ENCODE results near the gene NAPEPLD.
A peak's percentile ranks its signal among the peaks of the same experiment; 100 is the strongest.
"Not testable (repeated sequence)": the region's sequence is repeated elsewhere in the genome, so short reads cannot be mapped to it uniquely, and the experiment has no call there.

NAPEPLD gene

GRCh38 chr7:103100348-103100747, 48.6 kb downstream of the NAPEPLD start:
- DNase-seq (no peak), ATAC-seq (no peak)
- no peak overlapping the region for H3K4me3 Mint-ChIP-seq
- H3K27ac Mint-ChIP-seq: no peak overlapping the region
- no peaks in the 10 kb centered on the region for H3K9me3 Mint-ChIP-seq
- no peaks in the 10 kb centered on the region for H3K4me1 Mint-ChIP-seq
- no peaks in the 10 kb centered on the region for H3K27me3 Mint-ChIP-seq

- no peak overlapping the region for H3K4me3 Mint-ChIP-seq
- H3K27ac Mint-ChIP-seq: no peak overlapping the region
- no peaks in the 10 kb centered on the region for H3K9me3 Mint-ChIP-seq
- no peak for DNase-seq
- no peaks in the 10 kb centered on the region for H3K27me3 Mint-ChIP-seq
- H3K4me1 Mint-ChIP-seq: no peaks in the 10 kb centered on the region
- no peak for ATAC-seq
Measured at GRCh38 chr7:103097041-103097440, 51.9 kb downstream of the NAPEPLD start.

- H3K4me1 Mint-ChIP-seq, H3K27ac Mint-ChIP-seq, ATAC-seq, DNase-seq, H3K27me3 Mint-ChIP-seq, H3K4me3 Mint-ChIP-seq, H3K9me3 Mint-ChIP-seq: not testable (repeated sequence)
Measured at GRCh38 chr7:103095558-103095957, 53.3 kb downstream of the NAPEPLD start.

- no peak overlapping the region for H3K27ac Mint-ChIP-seq
- no peaks in the 10 kb centered on the region for H3K27me3 Mint-ChIP-seq
- H3K9me3 Mint-ChIP-seq: no peaks in the 10 kb centered on the region
- DNase-seq: no peak
- H3K4me1 Mint-ChIP-seq: no peaks in the 10 kb centered on the region
- no peak for ATAC-seq
- H3K4me3 Mint-ChIP-seq: no peak overlapping the region
Measured at GRCh38 chr7:103094102-103094501, 54.8 kb downstream of the NAPEPLD start.

- Mint-ChIP-seq H3K27ac (no peak overlapping the region), H3K27me3 (no peaks in the 10 kb centered on the region), H3K4me3 (no peak overlapping the region), H3K4me1 (no peaks in the 10 kb centered on the region), H3K9me3 (no peaks in the 10 kb centered on the region)
- no peak for ATAC-seq
- DNase-seq: no peak
Measured at GRCh38 chr7:103093429-103093828, 55.5 kb downstream of the NAPEPLD start.

- H3K9me3 Mint-ChIP-seq, ATAC-seq, H3K27me3 Mint-ChIP-seq, DNase-seq, H3K4me3 Mint-ChIP-seq, H3K4me1 Mint-ChIP-seq: not testable (repeated sequence)
- peak overlapping the region in 1 of 2 donors; percentile 48 for H3K27ac Mint-ChIP-seq
Measured at GRCh38 chr7:103092321-103092720, 56.6 kb downstream of the NAPEPLD start.

- no peak overlapping the region for H3K27ac Mint-ChIP-seq
- ATAC-seq: no peak
- DNase-seq: no peak
- H3K9me3 Mint-ChIP-seq: no peaks in the 10 kb centered on the region
- no peaks in the 10 kb centered on the region for H3K27me3 Mint-ChIP-seq
- peaks cover 6% of the 10 kb centered on the region for H3K4me1 Mint-ChIP-seq
- no peak overlapping the region for H3K4me3 Mint-ChIP-seq
Measured at GRCh38 chr7:103083210-103083609, 65.7 kb downstream of the NAPEPLD start.

GRCh38 chr7:103082497-103082896, 66.4 kb downstream of the NAPEPLD start:
- Mint-ChIP-seq H3K4me3 (no peak overlapping the region), H3K9me3 (no peaks in the 10 kb centered on the region), H3K4me1 (peaks cover 12% of the 10 kb centered on the region), H3K27me3 (no peaks in the 10 kb centered on the region), H3K27ac (no peak overlapping the region)
- ATAC-seq (no peak), DNase-seq (no peak)

- Mint-ChIP-seq H3K4me1 (peaks cover 12% of the 10 kb centered on the region), H3K27ac (no peak overlapping the region), H3K9me3 (no peaks in the 10 kb centered on the region), H3K27me3 (no peaks in the 10 kb centered on the region), H3K4me3 (no peak overlapping the region)
- DNase-seq: no peak
- no peak for ATAC-seq
Measured at GRCh38 chr7:103080923-103081322, 68.0 kb downstream of the NAPEPLD start.

GRCh38 chr7:103079836-103080235, 69.1 kb downstream of the NAPEPLD start:
- Mint-ChIP-seq H3K4me1 (peaks cover 12% of the 10 kb centered on the region), H3K27me3 (no peaks in the 10 kb centered on the region), H3K4me3 (no peak overlapping the region), H3K27ac (peak overlapping the region in 1 of 2 donors; percentile 89), H3K9me3 (no peaks in the 10 kb centered on the region)
- ATAC-seq (no peak), DNase-seq (no peak)

- not testable (repeated sequence) for H3K27ac Mint-ChIP-seq, H3K27me3 Mint-ChIP-seq, H3K9me3 Mint-ChIP-seq, ATAC-seq, H3K4me3 Mint-ChIP-seq, DNase-seq
- H3K4me1 Mint-ChIP-seq: peaks cover 25% of the 10 kb centered on the region
Measured at GRCh38 chr7:103078226-103078625, 70.7 kb downstream of the NAPEPLD start.

GRCh38 chr7:103077318-103077717, 71.6 kb downstream of the NAPEPLD start:
- Mint-ChIP-seq H3K27ac (no peak overlapping the region), H3K4me1 (peaks cover 25% of the 10 kb centered on the region), H3K27me3 (no peaks in the 10 kb centered on the region), H3K9me3 (no peaks in the 10 kb centered on the region), H3K4me3 (no peak overlapping the region)
- no peak for ATAC-seq
- no peak for DNase-seq

- no peaks in the 10 kb centered on the region for H3K9me3 Mint-ChIP-seq
- H3K4me1 Mint-ChIP-seq: peaks cover 25% of the 10 kb centered on the region
- H3K27me3 Mint-ChIP-seq: no peaks in the 10 kb centered on the region
- H3K27ac Mint-ChIP-seq: no peak overlapping the region
- DNase-seq: no peak
- peak overlapping the region in 1 of 2 donors; percentile 94 for H3K4me3 Mint-ChIP-seq
- no peak for ATAC-seq
Measured at GRCh38 chr7:103076764-103077163, 72.1 kb downstream of the NAPEPLD start.

- H3K4me3 Mint-ChIP-seq: peak overlapping the region; percentile 94 to 97
- DNase-seq (peak; percentile 79 to 87), ATAC-seq (peak; percentile 89)
- peak overlapping the region; percentile 97 for H3K27ac Mint-ChIP-seq
- H3K27me3 Mint-ChIP-seq: no peaks in the 10 kb centered on the region
- H3K4me1 Mint-ChIP-seq: peaks cover 25% of the 10 kb centered on the region
- H3K9me3 Mint-ChIP-seq: no peaks in the 10 kb centered on the region
Measured at GRCh38 chr7:103075337-103075918, 73.5 kb downstream of the NAPEPLD start.

GRCh38 chr7:103074519-103075336, 74.2 kb downstream of the NAPEPLD start, which contains the start of the genes ARMC10 and FBXL13:
ARMC10 (plus strand) TSS chr7:103075140; CDS start chr7:103075273, 133 bp downstream.
FBXL13 (minus strand) TSS chr7:103074796.
- peak within 1 kb of the TSS; percentile 94 to 97 for H3K4me3 Mint-ChIP-seq
- no peaks in the 10 kb centered on the region for H3K9me3 Mint-ChIP-seq
- peak within 1 kb of the TSS; percentile 97 for H3K27ac Mint-ChIP-seq
- peaks cover 25% of the 10 kb centered on the region for H3K4me1 Mint-ChIP-seq
- ATAC-seq (peak; percentile 89), DNase-seq (peak; percentile 91 to 92)
- no peaks in the 10 kb centered on the region for H3K27me3 Mint-ChIP-seq

GRCh38 chr7:103073989-103074518, 74.8 kb downstream of the NAPEPLD start:
- Mint-ChIP-seq H3K9me3 (no peaks in the 10 kb centered on the region), H3K4me3 (peak overlapping the region; percentile 84 to 90), H3K27ac (peak overlapping the region in 1 of 2 donors; percentile 91), H3K27me3 (no peaks in the 10 kb centered on the region), H3K4me1 (peaks cover 25% of the 10 kb centered on the region)
- ATAC-seq: no peak
- no peak for DNase-seq
